T-helper 17 cell (primary cell): Measurements from ENCODE around the gene TRA2B. TPM values are rescaled to one million over a fixed set of nuclear protein-coding genes. Genes with fewer than 3 reads are reported as not detected.

Source experiments
- ATAC-seq: fragments of 150-1000 bp; cut with Tn5 transposase; 2 replicates; pipeline ENCODE4 v1.10.0; 2021; ENCODE audit warnings: mild to moderate bottlenecking, moderate library complexity
- DNase-seq, 3 donors: peaks; one replicate each; pipeline versions ENCODE4 v3.0.0 to v3.0.0-alpha.2; 2020 to 2021
- H3K9me3 ChIP-seq: one replicate; pipeline ENCODE4 v1.7.0; 2013; ENCODE audit warnings: low read length, mild to moderate bottlenecking; ENCODE audit not compliant: control insufficient read depth, poor library complexity, severe bottlenecking
- H3K27ac Mint-ChIP-seq: one replicate; pipeline ENCODE4 v1.8.0; 2022; ENCODE audit warnings: mild to moderate bottlenecking, moderate library complexity, mixed read lengths
- H3K27me3 Mint-ChIP-seq: one replicate; pipeline ENCODE4 v1.8.0; 2022; ENCODE audit warnings: mixed read lengths
- H3K36me3 Mint-ChIP-seq: one replicate; pipeline ENCODE4 v1.8.0; 2022; ENCODE audit warnings: low read depth, mixed read lengths
- H3K4me1 Mint-ChIP-seq: one replicate; pipeline ENCODE4 v1.8.0; 2022; ENCODE audit warnings: mild to moderate bottlenecking, mixed read lengths
- H3K4me3 Mint-ChIP-seq: one replicate; pipeline ENCODE4 v1.8.0; 2022; ENCODE audit warnings: mild to moderate bottlenecking, moderate library complexity, mixed read lengths
- total RNA-seq, 4 donors: library from RNA in 2 of 4; stranded (reverse) in 2 of 4; gene quantifications; one replicate each; pipeline ENCODE4 v1.2.3 and lab custom pipeline; 2022 to 2026

Gene TRA2B
- total RNA-seq, 2 donors from 2014 or later = 542 to 637 TPM

GRCh38 chr3:185942396-185942795 is 4.6 kb upstream of the TRA2B start:
- peaks cover 18% of the 10 kb centered on the region for H3K4me1 Mint-ChIP-seq
- no peak overlapping the region for H3K27ac Mint-ChIP-seq
- no peak for ATAC-seq
- H3K27me3 Mint-ChIP-seq = peaks cover 11% of the 10 kb centered on the region
- DNase-seq = no peak
- H3K4me3 Mint-ChIP-seq = no peak overlapping the region
- H3K9me3 ChIP-seq = no peaks in the 10 kb centered on the region
- H3K36me3 Mint-ChIP-seq = peaks cover 7% of the 10 kb centered on the region

DNA sequence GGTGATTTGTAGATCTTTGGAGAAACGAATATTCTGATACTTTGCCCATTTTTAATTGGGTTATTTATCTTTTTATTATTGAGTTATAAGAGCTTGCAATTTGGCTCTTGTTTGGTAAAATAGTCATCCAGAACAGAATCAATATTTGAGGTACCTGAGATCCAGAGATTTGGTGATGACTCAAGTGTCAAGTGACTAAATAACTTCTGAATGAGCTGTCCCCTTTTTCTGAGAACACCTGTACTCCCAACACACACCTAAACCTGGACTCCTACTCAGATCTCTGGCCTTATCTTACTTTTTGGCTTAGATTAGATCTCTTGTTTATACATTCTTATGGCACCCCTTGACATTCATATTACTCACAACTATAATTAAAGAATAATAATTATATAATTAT is 3.1 kb upstream of the TRA2B start:
- H3K36me3 Mint-ChIP-seq = peaks cover 7% of the 10 kb centered on the region

GRCh38 chr3:185939721-185940120 is 1.9 kb upstream of the TRA2B start:
- no peaks in the 10 kb centered on the region for H3K9me3 ChIP-seq
- Mint-ChIP-seq H3K27me3 (no peaks in the 10 kb centered on the region), H3K4me3 (no peak overlapping the region), H3K4me1 (peaks cover 36% of the 10 kb centered on the region), H3K27ac (no peak overlapping the region), H3K36me3 (peaks cover 7% of the 10 kb centered on the region)
- ATAC-seq (no peak), DNase-seq (no peak)

More for the DNA sequence above, 3.1 kb upstream of the TRA2B start:
- ATAC-seq (no peak), DNase-seq (no peak)
- Mint-ChIP-seq H3K4me1 (peaks cover 24% of the 10 kb centered on the region), H3K4me3 (no peak overlapping the region), H3K27ac (no peak overlapping the region), H3K27me3 (no peaks in the 10 kb centered on the region)
- no peaks in the 10 kb centered on the region for H3K9me3 ChIP-seq

DNA sequence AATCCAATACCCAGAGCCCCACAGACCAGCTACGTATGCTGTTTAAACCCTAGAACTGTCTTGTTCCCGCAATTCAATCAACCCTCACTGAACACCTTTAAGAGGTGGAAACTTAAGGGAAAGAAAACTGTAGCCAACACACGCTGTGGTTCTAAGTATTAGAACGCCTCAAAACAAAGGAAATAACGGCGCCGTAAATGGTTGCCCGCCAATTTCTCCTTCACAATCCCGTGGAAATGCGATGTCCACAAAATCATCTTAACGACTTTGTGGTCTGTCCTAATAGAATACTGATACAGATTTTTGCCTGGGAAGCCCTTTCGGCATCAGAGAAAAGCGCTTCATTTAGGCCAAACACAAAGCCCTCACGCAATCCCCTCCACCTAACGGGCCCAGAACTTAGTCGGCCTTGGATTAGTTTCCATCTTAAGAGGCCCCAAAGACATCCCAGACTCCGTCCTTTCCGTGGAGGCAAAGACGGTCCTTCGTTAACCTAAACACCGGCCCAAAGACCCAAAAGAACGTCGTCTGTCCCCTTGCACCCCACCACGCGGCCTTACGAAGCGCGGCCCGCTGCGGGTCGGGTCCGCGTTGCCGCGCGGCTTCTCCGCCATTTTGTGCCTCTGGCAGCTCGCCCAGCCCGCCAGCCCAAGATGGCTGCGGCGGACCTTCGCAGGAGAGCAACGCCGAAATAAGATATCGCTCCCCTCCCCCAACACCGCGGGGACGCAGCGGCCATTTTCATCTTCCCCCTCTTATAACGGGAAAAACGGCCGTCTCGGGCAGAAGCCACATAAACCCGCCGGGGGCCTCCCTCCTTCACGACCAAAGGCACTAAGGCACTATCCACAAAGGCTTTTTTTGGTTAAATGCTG is 763 bp downstream of the TRA2B start:
- H3K9me3 ChIP-seq = no peaks in the 10 kb centered on the region
- Mint-ChIP-seq H3K27ac (peak overlapping the region; percentile 98), H3K27me3 (no peaks in the 10 kb centered on the region), H3K36me3 (peaks cover 7% of the 10 kb centered on the region), H3K4me1 (peaks cover 45% of the 10 kb centered on the region), H3K4me3 (peak overlapping the region; percentile 96)
- ATAC-seq = peak; percentile 68
- peak; percentile 76 to 81 (median 79) for DNase-seq

DNA sequence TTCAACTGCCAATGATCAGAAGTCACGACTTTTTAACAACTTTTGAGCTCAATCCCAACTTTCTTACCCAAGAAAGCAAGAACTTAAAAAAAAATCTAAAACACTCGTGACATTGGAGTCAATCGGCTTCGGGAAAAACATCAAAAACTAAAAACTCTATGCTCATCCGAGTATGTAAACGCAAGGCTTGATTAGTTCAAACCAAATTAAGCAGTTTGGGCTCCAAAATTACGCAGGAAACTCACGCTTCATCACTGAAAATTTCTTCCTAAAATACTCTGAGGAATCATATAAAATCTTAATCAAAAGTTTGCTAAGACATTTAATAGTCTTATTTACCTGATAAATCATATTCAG is 1.6 kb downstream of the TRA2B start:
- no peak for ATAC-seq
- Mint-ChIP-seq H3K4me1 (peaks cover 53% of the 10 kb centered on the region), H3K27ac (peak overlapping the region; percentile 98), H3K27me3 (no peaks in the 10 kb centered on the region), H3K4me3 (peak overlapping the region; percentile 96), H3K36me3 (peaks cover 10% of the 10 kb centered on the region)
- DNase-seq = no peak
- no peaks in the 10 kb centered on the region for H3K9me3 ChIP-seq

DNA sequence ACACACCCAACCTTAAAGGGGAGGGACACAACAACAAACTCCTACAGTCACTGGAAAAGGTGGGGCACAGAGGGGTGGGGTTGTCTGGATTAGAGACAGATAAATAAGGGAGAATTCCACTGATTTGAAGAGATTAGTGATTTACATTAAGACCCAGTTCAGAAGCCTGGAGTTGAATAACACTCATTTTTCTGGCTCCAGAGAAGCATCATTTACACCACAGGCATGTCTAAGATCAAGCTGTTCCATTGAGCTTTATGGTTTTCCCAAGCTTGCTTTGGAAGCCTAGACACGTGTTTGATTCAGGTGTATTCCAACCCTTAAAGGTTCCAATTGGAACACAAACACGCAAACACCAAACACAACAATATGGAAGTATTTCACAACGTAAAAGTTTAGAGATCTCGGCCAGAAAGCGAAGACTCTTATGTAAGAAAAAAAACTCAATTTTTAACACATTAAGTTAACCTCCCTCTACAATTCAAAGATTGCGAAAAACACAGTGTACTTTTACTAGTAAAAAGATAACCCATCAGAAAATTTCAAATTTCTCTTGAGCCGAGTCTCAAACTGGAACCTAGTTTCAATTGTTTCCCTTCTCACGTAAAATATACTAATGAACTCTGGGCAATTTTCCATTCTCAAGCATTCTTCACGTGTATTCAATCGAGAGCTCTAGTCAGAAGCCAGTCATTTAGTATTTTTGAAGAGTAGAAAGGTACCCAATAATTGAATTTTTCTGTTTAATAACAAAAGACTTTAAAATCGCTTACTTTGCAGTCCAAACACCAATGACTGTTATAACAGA is 2.1 kb downstream of the TRA2B start:
- peak overlapping the region; percentile 96 for H3K4me3 Mint-ChIP-seq
- ATAC-seq (no peak), DNase-seq (no peak)
- H3K36me3 Mint-ChIP-seq = peaks cover 10% of the 10 kb centered on the region
- no peaks in the 10 kb centered on the region for H3K27me3 Mint-ChIP-seq
- H3K9me3 ChIP-seq = no peaks in the 10 kb centered on the region
- peaks cover 59% of the 10 kb centered on the region for H3K4me1 Mint-ChIP-seq
- H3K27ac Mint-ChIP-seq = peak overlapping the region; percentile 98

GRCh38 chr3:185934767-185935464 is 2.9 kb downstream of the TRA2B start:
- DNase-seq = no peak
- no peaks in the 10 kb centered on the region for H3K9me3 ChIP-seq
- Mint-ChIP-seq H3K4me1 (peaks cover 66% of the 10 kb centered on the region), H3K4me3 (peak overlapping the region; percentile 96), H3K36me3 (peaks cover 10% of the 10 kb centered on the region), H3K27me3 (no peaks in the 10 kb centered on the region), H3K27ac (peak overlapping the region; percentile 98)
- no peak for ATAC-seq

- DNase-seq (no peak), ATAC-seq (no peak)
- Mint-ChIP-seq H3K4me1 (peaks cover 74% of the 10 kb centered on the region), H3K27me3 (no peaks in the 10 kb centered on the region), H3K4me3 (peak overlapping the region; percentile 96), H3K36me3 (peaks cover 14% of the 10 kb centered on the region), H3K27ac (peak overlapping the region; percentile 98)
- H3K9me3 ChIP-seq = no peaks in the 10 kb centered on the region
Observed at GRCh38 chr3:185934174-185934557, 3.6 kb downstream of the TRA2B start.

DNA sequence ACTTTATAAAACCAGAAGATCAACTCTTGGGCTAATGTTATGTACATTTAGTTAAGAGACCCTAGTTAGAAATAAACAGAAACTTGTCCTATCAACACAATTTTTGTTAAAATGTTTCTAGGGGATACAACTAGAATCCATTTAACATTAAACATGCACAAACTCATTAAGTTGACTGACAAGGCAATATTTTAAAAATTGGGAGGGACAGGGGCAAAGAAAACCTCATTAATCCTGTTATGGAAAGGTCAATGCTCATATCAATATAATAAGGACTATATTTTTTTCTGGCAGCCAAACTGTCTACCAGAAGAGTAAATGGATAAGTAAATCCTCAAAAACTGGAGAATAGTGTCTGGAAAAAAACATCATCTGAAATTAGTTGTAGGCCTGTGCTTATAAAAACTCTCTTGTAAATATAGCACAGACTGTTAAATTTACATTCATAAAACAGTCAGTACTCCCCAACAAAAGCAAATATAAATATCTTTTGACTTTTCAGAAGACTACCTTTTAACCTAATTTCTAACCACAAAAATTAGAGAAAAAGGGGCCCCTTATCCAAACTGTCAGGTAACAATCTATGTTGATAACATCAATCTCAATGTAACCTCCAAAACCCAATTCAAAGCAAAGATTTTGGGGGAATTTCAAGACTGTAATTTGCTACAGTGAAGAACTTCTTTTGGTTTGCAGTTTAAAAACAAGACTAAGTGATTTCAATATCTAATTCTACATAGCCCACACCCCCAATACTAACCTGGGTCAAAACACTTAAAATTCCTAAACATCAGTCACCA is 4.2 kb downstream of the TRA2B start:
- no peaks in the 10 kb centered on the region for H3K27me3 Mint-ChIP-seq
- peaks cover 80% of the 10 kb centered on the region for H3K4me1 Mint-ChIP-seq
- H3K4me3 Mint-ChIP-seq = peak overlapping the region; percentile 96
- no peaks in the 10 kb centered on the region for H3K9me3 ChIP-seq
- peak overlapping the region; percentile 98 for H3K27ac Mint-ChIP-seq
- no peak for ATAC-seq
- H3K36me3 Mint-ChIP-seq = peaks cover 14% of the 10 kb centered on the region
- DNase-seq = no peak

DNA sequence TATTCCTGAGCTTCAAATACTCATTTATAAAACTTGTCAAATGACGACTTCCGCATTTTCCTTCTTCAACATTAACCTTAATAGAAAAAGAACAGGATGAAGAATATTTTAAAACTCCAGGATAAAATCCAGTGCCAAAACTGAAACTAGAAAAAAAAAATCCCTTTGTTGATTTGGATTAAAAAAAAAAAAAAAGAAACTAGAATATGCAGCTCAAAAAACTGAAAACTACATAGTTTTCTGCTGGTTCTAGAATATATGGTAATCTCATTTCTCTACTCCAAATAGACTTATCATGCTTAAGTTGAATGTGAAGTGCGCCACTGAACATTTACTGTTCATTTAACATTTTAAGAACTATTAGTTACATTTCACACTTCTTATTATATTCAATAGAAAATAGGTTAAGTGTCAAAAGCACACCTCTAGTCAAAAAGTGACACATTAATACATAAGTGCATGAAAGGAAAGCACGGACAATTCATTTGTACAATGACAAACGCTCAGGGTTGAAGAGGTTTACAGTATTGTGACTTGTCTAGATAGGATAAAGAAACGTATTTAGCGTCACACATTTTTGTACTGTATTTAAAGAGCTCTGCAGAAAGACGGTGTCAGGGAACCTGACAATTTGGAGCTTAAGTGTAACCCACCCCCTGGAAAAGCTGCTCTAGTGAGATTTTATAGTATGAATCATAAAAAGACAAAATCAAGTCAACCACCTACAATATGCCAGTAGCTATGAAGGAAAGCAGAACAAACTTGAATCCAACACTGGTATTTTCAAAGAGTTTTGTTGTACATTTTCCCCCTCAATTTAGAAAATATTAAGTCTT is 5.8 kb downstream of the TRA2B start:
- ATAC-seq = no peak
- DNase-seq = no peak
- H3K4me1 Mint-ChIP-seq = peaks cover 85% of the 10 kb centered on the region
- peaks cover 7% of the 10 kb centered on the region for H3K36me3 Mint-ChIP-seq
- no peaks in the 10 kb centered on the region for H3K9me3 ChIP-seq
- peak overlapping the region; percentile 93 for H3K27ac Mint-ChIP-seq
- H3K27me3 Mint-ChIP-seq = no peaks in the 10 kb centered on the region
- peak overlapping the region; percentile 96 for H3K4me3 Mint-ChIP-seq

DNA sequence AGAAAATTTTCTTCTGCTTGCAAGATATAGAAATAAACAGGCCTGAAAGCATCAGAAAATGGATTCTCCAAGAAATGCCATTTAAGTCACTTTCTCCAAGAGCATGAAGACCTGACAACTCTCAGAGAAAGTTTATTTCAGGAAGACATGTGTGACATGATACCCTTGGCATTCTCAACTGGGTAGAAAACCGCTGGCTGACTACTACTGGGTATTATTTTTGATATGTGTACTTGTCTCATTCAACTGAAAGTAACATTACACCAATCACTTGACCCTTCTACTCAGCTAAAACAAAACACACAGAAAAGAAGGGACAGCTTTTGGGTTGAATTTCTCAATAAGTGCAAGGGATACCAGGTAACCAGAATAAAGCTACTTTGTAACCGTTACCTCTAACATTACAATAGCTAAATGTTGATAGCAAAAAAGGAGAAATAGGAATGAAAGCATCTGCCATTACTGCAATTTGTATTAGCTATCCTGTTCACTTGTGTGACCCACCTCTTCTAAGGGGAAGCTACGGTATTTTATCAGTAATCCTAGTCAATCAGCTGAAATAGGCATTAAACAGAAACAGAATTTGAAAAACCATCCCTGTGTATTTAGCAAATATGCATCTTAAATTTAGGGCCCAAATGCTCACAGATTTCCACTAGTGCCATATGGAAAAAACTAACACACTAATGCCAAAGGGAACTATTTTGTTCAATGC is 7.3 kb downstream of the TRA2B start:
- Mint-ChIP-seq H3K4me1 (peaks cover 86% of the 10 kb centered on the region), H3K27me3 (no peaks in the 10 kb centered on the region), H3K27ac (peak overlapping the region; percentile 93), H3K36me3 (peaks cover 10% of the 10 kb centered on the region), H3K4me3 (peak overlapping the region; percentile 96)
- ATAC-seq (no peak), DNase-seq (no peak)
- H3K9me3 ChIP-seq = no peaks in the 10 kb centered on the region
